Psoas muscle (tissue), 8 donors: ENCODE measurements around the gene UBB. TPM values are rescaled to one million over a fixed set of nuclear protein-coding genes. Genes with fewer than 3 reads are reported as not detected.

Experiments
- ATAC-seq, 4 donors: fragments of 200-7000 bp; cut with Tn5 transposase; one replicate each; pipeline ENCODE4 v1.9.1; 2020; ENCODE audit warnings: moderate library complexity in 3 of 4, mild to moderate bottlenecking in 2 of 4
- DNase-seq, 2 donors: peaks; one replicate each; pipeline ENCODE4 v3.0.0-alpha.2; 2020
- H3K27ac ChIP-seq: fragments of 200-600 bp; one replicate; pipeline ENCODE4 v1.8.0; 2022
- H3K27me3 ChIP-seq, 3 donors: fragments of 200-600 bp in 1 of 3; one replicate each; pipeline versions ENCODE4 v1.6.1 to v1.8.0; 2013 to 2022; ENCODE audit warnings: low read length in 2 of 3, mild to moderate bottlenecking in 2 of 3, moderate library complexity in 1 of 3; ENCODE audit not compliant: insufficient read depth in 3 of 3
- H3K36me3 ChIP-seq, 2 donors: fragments of 200-600 bp in 1 of 2; one replicate each; pipeline versions ENCODE4 v1.6.1 to v1.8.0; 2013 to 2022; ENCODE audit warnings: low read depth in 1 of 2, mild to moderate bottlenecking in 1 of 2, moderate library complexity in 1 of 2; ENCODE audit not compliant: insufficient read depth in 1 of 2
- H3K4me1 ChIP-seq: fragments of 200-600 bp; one replicate; pipeline ENCODE4 v1.8.0; 2022
- H3K4me3 ChIP-seq: fragments of 200-600 bp; one replicate; pipeline ENCODE4 v1.8.0; 2022; ENCODE audit warnings: mild to moderate bottlenecking
- H3K9me3 ChIP-seq: fragments of 200-600 bp; one replicate; pipeline ENCODE4 v1.8.0; 2022
- CTCF ChIP-seq: fragments of 200-600 bp; IDR thresholded peaks from one replicate; pipeline ENCODE4 v1.8.0; 2022; ENCODE audit warnings: antibody characterized with exemption
- WGBS, 3 donors: extraction: QIAGEN DNeasy Blood & Tissue Kit; methylation state at CpG; one replicate each; pipeline versions ENCODE4 v1.1.6 to v1.1.7; 2013; 5-methylcytosine and 5-hydroxymethylcytosine counted together
- intact Hi-C, 2 donors: fragments of 100-400 bp; cut with DNase I; formaldehyde crosslinking; loops; one replicate each; pipeline versions ENCODE4 v1.11.0 to v1.14.2; 2022
- polyA plus RNA-seq, 3 donors: library from polyadenylated mRNA; stranded (reverse); fragments of 200-250 nt; gene quantifications; one replicate each; pipeline ENCODE4 v1.2.3, GENCODE V29; 2013
- total RNA-seq, 4 donors: library from RNA; stranded (reverse); fragmentation: NEBNext Ultra II Directional in 2 of 4; extraction: Animal tissue kit (Norgen Biotek cat#: 25700) in 2 of 4; gene quantifications; one replicate each; pipeline versions ENCODE4 v1.2.1 to v1.2.4, GENCODE V29; 2021 to 2023
- donor health status: healthy with polysubstance abuse.
- donor health status: DM: no; HTN: no; CAD: no; lungs with moderate emphysema.
- donor health status: Bipolar disorder and iron deficiency.
- donor health status: healthy.
- donor health status: DM: yes; HTN: yes; CAD: no.
- donor health status: DM: no; HTN: no; CAD: no.
- donor health status: DM: no; HTN: no; CAD: no.
- donor health status: DM: yes; HTN: yes; CAD: no.

The UBB gene
- total and polyA plus RNA-seq, 7 donors, result 700 to 3,203 (median 1,893) TPM

- peak in 1 of 2 donors; percentile 1 for DNase-seq
- H3K9me3 ChIP-seq, result no peaks in the 10 kb centered on the region
- peak in 3 of 4 donors; percentile 17 to 50 (median 19) for ATAC-seq
- intact Hi-C loops, result no loop called here
- no peak for TF ChIP-seq CTCF
- H3K27me3 ChIP-seq, result no peaks in the 10 kb centered on the region
- WGBS, 3 donors, result 28 to 50% (median 39%) methylated on average over 2 of the region's 2 CpGs
- H3K4me1 ChIP-seq, result peaks cover 22% of the 10 kb centered on the region
- no peak overlapping the region for H3K4me3 ChIP-seq
- H3K36me3 ChIP-seq, result peaks cover 2 to 12% of the 10 kb centered on the region in 2 donors
- H3K27ac ChIP-seq, result peak overlapping the region; percentile 99
Observed at GRCh38 chr17:16377941-16378341, 3.0 kb upstream of the UBB start.

- intact Hi-C loops, result no loop called here
- peak in 1 of 2 donors; percentile 44 for DNase-seq
- Histone ChIP-seq H3K4me1 (peaks cover 22% of the 10 kb centered on the region), H3K4me3 (no peak overlapping the region), H3K36me3 (peaks cover 6 to 20% of the 10 kb centered on the region in 2 donors), H3K9me3 (no peaks in the 10 kb centered on the region), H3K27me3 (no peaks in the 10 kb centered on the region), H3K27ac (peak overlapping the region; percentile 99)
- WGBS, 3 donors, result 74 to 77% (median 75%) methylated on average over 17 of the region's 17 CpGs
- no peak for ATAC-seq
- no peak for TF ChIP-seq CTCF
Observed at GRCh38 chr17:16378636-16379282, 2.1 kb upstream of the UBB start.

- TF ChIP-seq CTCF, result no peak
- DNase-seq (peak in 1 of 2 donors; percentile 23), ATAC-seq (no peak)
- no peaks in the 10 kb centered on the region for H3K27me3 ChIP-seq
- WGBS, 3 donors, result 74 to 88% (median 82%) methylated on average over 8 of the region's 8 CpGs
- H3K27ac ChIP-seq, result peak overlapping the region; percentile 99
- no peaks in the 10 kb centered on the region for H3K9me3 ChIP-seq
- H3K4me3 ChIP-seq, result no peak overlapping the region
- intact Hi-C loops, result no loop called here
- peaks cover 22% of the 10 kb centered on the region for H3K4me1 ChIP-seq
- peaks cover 6 to 26% of the 10 kb centered on the region in 2 donors for H3K36me3 ChIP-seq
Observed at GRCh38 chr17:16379654-16380053, 1.2 kb upstream of the UBB start.

- intact Hi-C loops, result no loop called here
- Histone ChIP-seq H3K9me3 (no peaks in the 10 kb centered on the region), H3K4me3 (peak overlapping the region; percentile 93), H3K36me3 (peaks cover 6 to 26% of the 10 kb centered on the region in 2 donors), H3K27me3 (no peaks in the 10 kb centered on the region), H3K4me1 (peaks cover 22% of the 10 kb centered on the region), H3K27ac (peak overlapping the region; percentile 99)
- DNase-seq (no peak), ATAC-seq (no peak)
- TF ChIP-seq CTCF, result no peak
- WGBS, 3 donors, result 1 to 2% (median 1%) methylated on average over 14 of the region's 14 CpGs
Observed at GRCh38 chr17:16381496-16381820, 567 bp downstream of the UBB start.

- intact Hi-C loops, result no loop called here
Observed at GRCh38 chr17:16383216-16383615, 2.3 kb downstream of the UBB start.

More at GRCh38 chr17:16383216-16383615, 2.3 kb downstream of the UBB start:
- Histone ChIP-seq H3K36me3 (peaks cover 6 to 26% of the 10 kb centered on the region in 2 donors), H3K27ac (peak overlapping the region; percentile 99), H3K4me3 (peak overlapping the region; percentile 93), H3K27me3 (no peaks in the 10 kb centered on the region), H3K9me3 (no peaks in the 10 kb centered on the region), H3K4me1 (peaks cover 22% of the 10 kb centered on the region)
- DNase-seq (no peak), ATAC-seq (no peak)
- WGBS, 3 donors, result 46 to 59% (median 55%) methylated on average over 4 of the region's 4 CpGs
- TF ChIP-seq CTCF, result no peak
